ENCODE data around the gene USP7. TPM values are rescaled to one million over a fixed set of nuclear protein-coding genes. Genes with fewer than 3 reads are reported as not detected.

Gene USP7
- total RNA-seq, 2 experiments from 2014 or later: 259 to 268 TPM

DNA sequence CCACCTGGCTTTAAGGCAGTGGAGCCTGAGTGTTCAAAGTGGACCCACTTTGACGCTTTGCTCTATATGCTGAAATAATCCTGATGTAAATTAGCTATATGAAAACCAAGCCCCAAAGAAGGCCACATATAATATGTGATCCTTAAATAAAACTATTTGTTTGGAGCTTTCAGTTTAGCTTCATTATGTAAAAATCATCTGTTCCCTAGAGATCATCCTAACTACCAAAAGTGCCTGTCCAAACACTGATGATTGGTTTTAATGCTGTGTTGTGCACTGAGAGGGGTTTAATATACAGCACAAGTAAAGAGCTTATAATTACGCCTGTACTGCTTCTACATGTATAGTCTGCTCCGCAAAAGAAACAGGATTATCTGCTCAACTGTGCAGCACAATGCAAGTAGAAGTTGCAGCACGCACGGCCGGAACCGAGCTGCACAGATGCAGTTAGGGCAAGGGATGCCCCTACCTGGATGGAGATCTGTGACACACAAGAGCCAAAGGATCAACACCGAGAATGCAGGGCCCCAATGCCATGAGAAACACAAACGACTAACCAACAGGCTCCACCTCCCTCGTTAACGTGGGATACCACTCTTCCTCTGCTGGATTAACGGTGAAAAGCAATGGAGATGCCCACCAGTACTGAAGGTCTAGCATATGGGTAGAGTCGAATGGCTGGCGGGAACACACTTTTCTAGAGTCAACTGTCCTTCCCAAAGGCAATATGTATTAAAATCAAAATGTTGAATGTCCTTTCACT is 20.5 kb downstream of the USP7 start:
- Histone ChIP-seq H3K4me1 (ENCODE audit: insufficient read depth, low read length) (peaks cover 90% of the 10 kb centered on the region), H3K27me3 (ENCODE audit: control insufficient read depth in 1 of 2, insufficient read depth in 2 of 2, low read length in 2 of 2) (no peaks in the 10 kb centered on the region), H3K27ac (ENCODE audit: low read depth in 1 of 2, low read length in 2 of 2) (no peak overlapping the region), H3K9me3 (ENCODE audit: control insufficient read depth in 1 of 2, insufficient read depth in 1 of 2, low read length in 2 of 2) (no peaks in the 10 kb centered on the region), H3K36me3 (ENCODE audit: insufficient read depth, low read length) (peaks cover 3% of the 10 kb centered on the region), H3K4me3 (ENCODE audit: low read length) (no peak overlapping the region)
- H3K4me3 Mint-ChIP-seq: peak overlapping the region; percentile 2
- H3K4me1 Mint-ChIP-seq (ENCODE audit: low read depth): peaks cover 99% of the 10 kb centered on the region
- ChIA-PET POLR2A (interaction anchor here (1.3 kb wide), 1 partner anchor 19 kb away, joined by 4 read pairs; no protein-coding TSS in a partner anchor), CTCF (interaction anchor here (0.6 kb wide), 1 partner anchor 203 kb away, joined by 3 read pairs; no protein-coding TSS in a partner anchor)
- ATAC-seq (ENCODE audit: poor library complexity) (no peak), DNase-seq (no peak)
- H3K9me3 Mint-ChIP-seq: no peaks in the 10 kb centered on the region
- no peaks in the 10 kb centered on the region for H3K36me3 Mint-ChIP-seq (ENCODE audit: low read depth)
- no peak overlapping the region for H3K27ac Mint-ChIP-seq
- no peak for TF ChIP-seq CTCF (IDR thresholded peaks at IDR 0.05)
- intact Hi-C loops (cut with DNase I, micrococcal nuclease): no loop called here
- no peaks in the 10 kb centered on the region for H3K27me3 Mint-ChIP-seq

- ATAC-seq (ENCODE audit: poor library complexity) (no peak), DNase-seq (no peak)
- no peaks in the 10 kb centered on the region for H3K36me3 Mint-ChIP-seq (ENCODE audit: low read depth)
- CTCF ChIA-PET: no interaction called here
- H3K27ac ChIP-seq (ENCODE audit: low read depth in 1 of 2, low read length in 2 of 2): no peak overlapping the region
- peaks cover 3% of the 10 kb centered on the region for H3K36me3 ChIP-seq (ENCODE audit: insufficient read depth, low read length)
- POLR2A ChIA-PET: interaction anchor here (0.6 to 1.3 kb wide), 2 partner anchors 15 to 20 kb away, joined by 3 to 4 read pairs; no protein-coding TSS in a partner anchor
- H3K27ac Mint-ChIP-seq: no peak overlapping the region
- peaks cover 93% of the 10 kb centered on the region for H3K4me1 ChIP-seq (ENCODE audit: insufficient read depth, low read length)
- H3K4me3 ChIP-seq (ENCODE audit: low read length): no peak overlapping the region
- peaks cover 96% of the 10 kb centered on the region for H3K4me1 Mint-ChIP-seq (ENCODE audit: low read depth)
- H3K27me3 Mint-ChIP-seq: no peaks in the 10 kb centered on the region
- intact Hi-C loops (cut with DNase I, micrococcal nuclease): no loop called here
- TF ChIP-seq CTCF (IDR thresholded peaks at IDR 0.05): no peak
- no peaks in the 10 kb centered on the region for H3K9me3 ChIP-seq (ENCODE audit: control insufficient read depth in 1 of 2, insufficient read depth in 1 of 2, low read length in 2 of 2)
- no peak overlapping the region for H3K4me3 Mint-ChIP-seq
- no peaks in the 10 kb centered on the region for H3K9me3 Mint-ChIP-seq
- H3K27me3 ChIP-seq (ENCODE audit: control insufficient read depth in 1 of 2, insufficient read depth in 2 of 2, low read length in 2 of 2): no peaks in the 10 kb centered on the region
Observed at GRCh38 chr16:8941718-8942344, 21.9 kb downstream of the USP7 start.

DNA sequence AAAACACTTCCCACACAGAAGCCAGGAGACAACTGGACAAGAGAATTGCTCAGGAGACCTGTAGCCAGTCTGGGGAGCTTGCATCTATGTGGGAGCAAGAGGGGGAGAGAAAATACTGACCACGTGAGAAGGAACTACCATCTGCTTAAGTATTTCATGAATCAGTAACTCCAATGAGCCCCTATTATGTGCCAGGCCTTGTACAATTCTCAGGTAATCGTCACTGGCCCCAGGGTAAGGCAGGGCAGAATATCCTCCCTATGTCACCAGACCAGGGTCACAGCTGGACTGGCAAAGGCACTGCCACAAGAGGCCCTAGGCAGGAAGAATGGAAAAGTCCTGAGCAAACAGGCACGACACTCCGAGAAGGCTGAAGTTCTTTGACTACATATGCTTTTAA is 25.9 kb downstream of the USP7 start:
- no peaks in the 10 kb centered on the region for H3K9me3 Mint-ChIP-seq

More for the DNA sequence above, 25.9 kb downstream of the USP7 start:
- peaks cover 85% of the 10 kb centered on the region for H3K4me1 Mint-ChIP-seq (ENCODE audit: low read depth)
- no peak for ATAC-seq (ENCODE audit: poor library complexity)
- ChIA-PET POLR2A (interaction anchor here (1.0 kb wide), 1 partner anchor 26 kb away, joined by 4 read pairs; the partner anchor contains the start of gene USP7), CTCF (no interaction called here)
- peaks cover 3% of the 10 kb centered on the region for H3K36me3 ChIP-seq (ENCODE audit: insufficient read depth, low read length)
- intact Hi-C loops (cut with DNase I, micrococcal nuclease): loop anchor here (2.0 kb wide), 2 partner anchors 23 to 25 kb away; partner anchors contain the start of gene USP7 (in 1 of the 2)
- no peaks in the 10 kb centered on the region for H3K9me3 ChIP-seq (ENCODE audit: control insufficient read depth in 1 of 2, insufficient read depth in 1 of 2, low read length in 2 of 2)
- no peak for DNase-seq
- H3K27ac Mint-ChIP-seq: peak overlapping the region; percentile 24
- no peak overlapping the region for H3K4me3 ChIP-seq (ENCODE audit: low read length)
- no peaks in the 10 kb centered on the region for H3K27me3 ChIP-seq (ENCODE audit: control insufficient read depth in 1 of 2, insufficient read depth in 2 of 2, low read length in 2 of 2)
- H3K36me3 Mint-ChIP-seq (ENCODE audit: low read depth): no peaks in the 10 kb centered on the region
- peaks cover 77% of the 10 kb centered on the region for H3K4me1 ChIP-seq (ENCODE audit: insufficient read depth, low read length)
- peak overlapping the region; percentile 45 for H3K4me3 Mint-ChIP-seq
- no peak for TF ChIP-seq CTCF (IDR thresholded peaks at IDR 0.05)
- H3K27me3 Mint-ChIP-seq: no peaks in the 10 kb centered on the region
- no peak overlapping the region for H3K27ac ChIP-seq (ENCODE audit: low read depth in 1 of 2, low read length in 2 of 2)

Measured in CD4-positive, alpha-beta T cell (primary cell).